ENCODE data around the gene STARD3.

DNA sequence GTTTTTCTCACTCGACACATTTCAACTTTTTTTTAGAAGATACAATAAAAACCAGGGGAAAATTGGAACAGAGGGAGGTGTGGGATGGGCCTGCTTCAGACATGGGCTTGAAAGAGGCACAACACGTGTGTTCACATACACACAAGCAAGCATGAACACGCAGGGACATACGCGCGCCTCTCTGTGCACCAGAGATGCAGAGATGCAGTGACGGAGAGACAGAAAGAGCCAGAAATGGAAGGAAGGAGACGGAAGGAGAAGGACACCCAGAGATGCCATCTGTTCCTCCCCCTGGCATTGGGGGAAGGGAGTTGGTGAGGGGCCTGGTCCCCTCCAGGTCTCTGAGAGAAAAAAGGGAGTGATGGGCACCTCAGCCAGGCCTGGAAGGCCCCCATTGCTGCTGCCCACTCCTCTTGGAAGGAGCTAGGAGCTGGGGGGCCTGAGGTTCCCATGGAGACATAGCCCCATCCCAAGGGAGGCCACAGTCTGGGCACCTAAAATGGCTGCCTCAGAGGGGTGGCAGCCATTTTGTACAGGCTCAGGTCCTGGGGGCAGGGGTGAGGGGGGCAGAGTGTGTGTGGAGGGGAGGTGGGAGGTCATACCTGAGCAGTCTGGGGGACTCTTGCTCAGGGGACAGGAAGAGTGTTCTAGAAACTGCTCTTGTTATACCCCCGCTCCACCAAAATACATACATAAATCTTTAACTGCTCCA lies 25.4 kb upstream of the STARD3 start:
- no peak for TF ChIP-seq EP300 (conservative IDR thresholded peaks at IDR 0.05; ENCODE audit: poor library complexity, severe bottlenecking)
- TF ChIP-seq, protein P1, sequence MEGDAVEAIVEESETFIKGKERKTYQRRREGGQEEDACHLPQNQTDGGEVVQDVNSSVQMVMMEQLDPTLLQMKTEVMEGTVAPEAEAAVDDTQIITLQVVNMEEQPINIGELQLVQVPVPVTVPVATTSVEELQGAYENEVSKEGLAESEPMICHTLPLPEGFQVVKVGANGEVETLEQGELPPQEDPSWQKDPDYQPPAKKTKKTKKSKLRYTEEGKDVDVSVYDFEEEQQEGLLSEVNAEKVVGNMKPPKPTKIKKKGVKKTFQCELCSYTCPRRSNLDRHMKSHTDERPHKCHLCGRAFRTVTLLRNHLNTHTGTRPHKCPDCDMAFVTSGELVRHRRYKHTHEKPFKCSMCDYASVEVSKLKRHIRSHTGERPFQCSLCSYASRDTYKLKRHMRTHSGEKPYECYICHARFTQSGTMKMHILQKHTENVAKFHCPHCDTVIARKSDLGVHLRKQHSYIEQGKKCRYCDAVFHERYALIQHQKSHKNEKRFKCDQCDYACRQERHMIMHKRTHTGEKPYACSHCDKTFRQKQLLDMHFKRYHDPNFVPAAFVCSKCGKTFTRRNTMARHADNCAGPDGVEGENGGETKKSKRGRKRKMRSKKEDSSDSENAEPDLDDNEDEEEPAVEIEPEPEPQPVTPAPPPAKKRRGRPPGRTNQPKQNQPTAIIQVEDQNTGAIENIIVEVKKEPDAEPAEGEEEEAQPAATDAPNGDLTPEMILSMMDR (IDR thresholded peaks at IDR 0.05; ENCODE audit: poor library complexity, severe bottlenecking): no peak

All from neural cell (in vitro differentiated cells).